OCI-LY3 (cell line): Measurements from ENCODE around the gene RGL1.

Experiments
- EZH2phosphoT487 ChIP-seq: fragments of 200-600 bp; shearing (Covaris generic); IDR thresholded peaks from 2 replicates; pipeline ENCODE4 v1.6.1; 2018; ENCODE audit warnings: antibody characterized with exemption, mixed run types, low read depth
- TF ChIP-seq, protein P1 (sequence below): fragments of 200-600, 300-600 bp; sonication (generic); IDR thresholded peaks from 2 replicates; pipeline ENCODE4 v1.5.1; 2014; ENCODE audit warnings: antibody characterized with exemption, low read length, low read depth

GRCh38 chr1:183926983-183927382 lies 122.1 kb downstream of the RGL1 start:
- TF ChIP-seq, protein P1, sequence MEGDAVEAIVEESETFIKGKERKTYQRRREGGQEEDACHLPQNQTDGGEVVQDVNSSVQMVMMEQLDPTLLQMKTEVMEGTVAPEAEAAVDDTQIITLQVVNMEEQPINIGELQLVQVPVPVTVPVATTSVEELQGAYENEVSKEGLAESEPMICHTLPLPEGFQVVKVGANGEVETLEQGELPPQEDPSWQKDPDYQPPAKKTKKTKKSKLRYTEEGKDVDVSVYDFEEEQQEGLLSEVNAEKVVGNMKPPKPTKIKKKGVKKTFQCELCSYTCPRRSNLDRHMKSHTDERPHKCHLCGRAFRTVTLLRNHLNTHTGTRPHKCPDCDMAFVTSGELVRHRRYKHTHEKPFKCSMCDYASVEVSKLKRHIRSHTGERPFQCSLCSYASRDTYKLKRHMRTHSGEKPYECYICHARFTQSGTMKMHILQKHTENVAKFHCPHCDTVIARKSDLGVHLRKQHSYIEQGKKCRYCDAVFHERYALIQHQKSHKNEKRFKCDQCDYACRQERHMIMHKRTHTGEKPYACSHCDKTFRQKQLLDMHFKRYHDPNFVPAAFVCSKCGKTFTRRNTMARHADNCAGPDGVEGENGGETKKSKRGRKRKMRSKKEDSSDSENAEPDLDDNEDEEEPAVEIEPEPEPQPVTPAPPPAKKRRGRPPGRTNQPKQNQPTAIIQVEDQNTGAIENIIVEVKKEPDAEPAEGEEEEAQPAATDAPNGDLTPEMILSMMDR: no peak
- no peak for TF ChIP-seq EZH2phosphoT487
